PC-9 (cell line): Measurements from ENCODE around the gene SLC2A2.

Experiments
- CTCF ChIP-seq: fragments of 200-600 bp; sonication (generic); conservative IDR thresholded peaks from 2 replicates; pipeline ENCODE4 v1.6.1; 2017; ENCODE audit warnings: mixed run types, antibody characterized with exemption, mild to moderate bottlenecking, moderate library complexity
- EZH2 ChIP-seq: fragments of 200-600 bp; sonication (generic); IDR thresholded peaks from 2 replicates; pipeline ENCODE4 v1.8.0; 2017; ENCODE audit warnings: antibody characterized with exemption, low read depth

- TF ChIP-seq CTCF (no peak), EZH2 (no peak)
Measured at GRCh38 chr3:170985304-170985703, 41.2 kb downstream of the SLC2A2 start.
